Liver (tissue), 9 donors: ENCODE measurements around the gene AEBP2. TPM values are rescaled to one million over a fixed set of nuclear protein-coding genes. Genes with fewer than 3 reads are reported as not detected.

Source experiments
- DNase-seq: peaks from one replicate; pipeline ENCODE4 v3.0.0-alpha.2; 2017; ENCODE audit warnings: low spot score
- H3K27ac ChIP-seq, 2 donors: one replicate each; pipeline ENCODE4 v1.7.0; 2013; ENCODE audit warnings: inconsistent platforms in 2 of 2, low read length in 2 of 2, control low read depth in 1 of 2, low read depth in 1 of 2, mild to moderate bottlenecking in 1 of 2
- H3K27me3 ChIP-seq, 4 donors: one replicate each; pipeline versions ENCODE4 v1.6.1 to v1.7.0; 2013; ENCODE audit warnings: low read length in 3 of 4, inconsistent platforms in 1 of 4, mild to moderate bottlenecking in 1 of 4, moderate library complexity in 1 of 4; ENCODE audit not compliant: control insufficient read depth in 4 of 4, insufficient read depth in 4 of 4
- H3K36me3 ChIP-seq, 4 donors: one replicate each; pipeline versions ENCODE4 v1.6.1 to v1.7.0; 2013; ENCODE audit warnings: low read length in 3 of 4, mild to moderate bottlenecking in 3 of 4, low read depth in 1 of 4, moderate library complexity in 1 of 4; ENCODE audit not compliant: control insufficient read depth in 4 of 4, insufficient read depth in 3 of 4
- H3K4me1 ChIP-seq, 4 donors: one replicate each; pipeline versions ENCODE4 v1.6.1 to v1.7.0; 2013; ENCODE audit warnings: low read length in 3 of 4, mild to moderate bottlenecking in 3 of 4, moderate library complexity in 1 of 4; ENCODE audit not compliant: control insufficient read depth in 4 of 4, insufficient read depth in 4 of 4
- H3K4me3 ChIP-seq, 3 donors: one replicate each; pipeline versions ENCODE4 v1.6.1 to v1.7.0; 2013; ENCODE audit warnings: low read length in 3 of 3, control low read depth in 1 of 3, low read depth in 1 of 3, mild to moderate bottlenecking in 1 of 3
- H3K9ac ChIP-seq, 2 donors: one replicate each; pipeline ENCODE4 v1.7.0; 2013; ENCODE audit warnings: low read length in 2 of 2, mild to moderate bottlenecking in 2 of 2, moderate library complexity in 2 of 2, control low read depth in 1 of 2, low read depth in 1 of 2
- H3K9me3 ChIP-seq, 4 donors: one replicate each; pipeline versions ENCODE4 v1.6.1 to v1.7.0; 2013; ENCODE audit warnings: low read length in 3 of 4; ENCODE audit not compliant: control insufficient read depth in 4 of 4
- ATF3 ChIP-seq: IDR thresholded peaks from 2 replicates; pipeline ENCODE4 v1.6.1; 2016; ENCODE audit warnings: antibody characterized with exemption
- EGR1 ChIP-seq, 2 donors: IDR thresholded peaks; 2 replicates each; pipeline ENCODE4 v1.6.1; 2016 to 2018; ENCODE audit warnings: antibody characterized with exemption in 2 of 2, low read depth in 2 of 2
- FOXA1 ChIP-seq: IDR thresholded peaks from 2 replicates; pipeline ENCODE4 v1.6.1; 2016; ENCODE audit warnings: antibody characterized with exemption
- FOXA2 ChIP-seq: IDR thresholded peaks from 2 replicates; pipeline ENCODE4 v1.6.1; 2016; ENCODE audit warnings: antibody characterized with exemption
- GABPA ChIP-seq, 2 donors: IDR thresholded peaks in 1 of 2; conservative IDR thresholded peaks in 1 of 2; 2 replicates each; pipeline ENCODE4 v1.6.1; 2016; ENCODE audit warnings: antibody characterized with exemption in 2 of 2, mild to moderate bottlenecking in 1 of 2, moderate library complexity in 1 of 2
- HNF4A ChIP-seq, 2 donors: conservative IDR thresholded peaks; 2 replicates each; pipeline ENCODE4 v1.6.1; 2016; ENCODE audit warnings: antibody characterized with exemption in 2 of 2, mild to moderate bottlenecking in 2 of 2
- HNF4G ChIP-seq: IDR thresholded peaks from 2 replicates; pipeline ENCODE4 v1.6.1; 2016; ENCODE audit warnings: antibody characterized with exemption
- JUND ChIP-seq, 2 donors: IDR thresholded peaks; 2 replicates each; pipeline ENCODE4 v1.6.1; 2016; ENCODE audit warnings: antibody characterized with exemption in 2 of 2
- NR2F2 ChIP-seq: IDR thresholded peaks from 2 replicates; pipeline ENCODE4 v1.6.1; 2016; ENCODE audit warnings: antibody characterized with exemption
- RAD21 ChIP-seq, 2 donors: IDR thresholded peaks; 2 replicates each; pipeline ENCODE4 v1.6.1; 2016; ENCODE audit warnings: antibody characterized with exemption in 2 of 2, mild to moderate bottlenecking in 2 of 2
- RXRA ChIP-seq, 2 donors: IDR thresholded peaks; 2 replicates each; pipeline ENCODE4 v1.6.1; 2017 to 2018; ENCODE audit warnings: antibody characterized with exemption in 2 of 2, mild to moderate bottlenecking in 1 of 2
- SP1 ChIP-seq: IDR thresholded peaks from 2 replicates; pipeline ENCODE4 v1.6.1; 2018; ENCODE audit warnings: antibody characterized with exemption, mild to moderate bottlenecking
- TAF1 ChIP-seq: conservative IDR thresholded peaks from 2 replicates; pipeline ENCODE4 v1.6.1; 2016; ENCODE audit warnings: antibody characterized with exemption, mild to moderate bottlenecking
- YY1 ChIP-seq: IDR thresholded peaks from 2 replicates; pipeline ENCODE4 v1.6.1; 2016; ENCODE audit warnings: antibody characterized with exemption, mild to moderate bottlenecking
- ZBTB33 ChIP-seq: IDR thresholded peaks from 2 replicates; pipeline ENCODE4 v1.6.1; 2016; ENCODE audit warnings: antibody characterized with exemption
- WGBS: extraction: QIAGEN DNeasy Blood & Tissue Kit; methylation state at CpG from one replicate; pipeline ENCODE4 v1.1.7; 2013; 5-methylcytosine and 5-hydroxymethylcytosine counted together
- polyA plus RNA-seq, 2 donors: library from polyadenylated mRNA; stranded (reverse) in 1 of 2; unstranded in 1 of 2; fragments of 200-250 nt in 1 of 2; fragments of >200 nt in 1 of 2; fragmentation: Nextera tagmentation in 1 of 2; extraction: Ambion mirVana in 1 of 2; gene quantifications; one replicate each; pipeline versions ENCODE4 v1.2.1 to v1.2.3, GENCODE V29; 2013 to 2015
- total RNA-seq, 2 donors: library from RNA; depleted of rRNA; stranded (reverse); fragments of >200 nt; gene quantifications; one replicate each; pipeline ENCODE4 v1.2.3, GENCODE V29; 2014
- TF ChIP-seq, protein P1 (sequence below): IDR thresholded peaks from 2 replicates; pipeline ENCODE4 v1.6.1; 2016; ENCODE audit warnings: antibody characterized with exemption
- TF ChIP-seq, protein P2 (sequence below): IDR thresholded peaks from 2 replicates; pipeline ENCODE4 v1.6.1; 2016; ENCODE audit warnings: antibody characterized with exemption, mild to moderate bottlenecking
- TF ChIP-seq, protein P3 (sequence below): fragments of 150-350 bp; IDR thresholded peaks from 2 replicates; pipeline ENCODE4 v1.5.1; 2017; ENCODE audit warnings: improper control_type of control experiment, low read depth, low read length; ENCODE audit not compliant: missing input control
- donor health status: healthy.
- donor health status: healthy.
- donor health status: healthy.
- donor health status: healthy.
- donor health status: healthy.

AEBP2 gene
- total and polyA plus RNA-seq, 4 donors: 4.6 to 18.8 (median 8.9) TPM

- TF ChIP-seq RAD21 (IDR thresholded peaks at IDR 0.05) (no peak), EGR1 (IDR thresholded peaks at IDR 0.05; ENCODE audit: low read depth in 2 of 2) (no peak), TAF1 (no peak), FOXA2 (no peak), GABPA (IDR thresholded peaks at IDR 0.05 in 1 of 2, conservative IDR thresholded peaks at IDR 0.05 in 1 of 2) (no peak), SP1 (no peak), RXRA (IDR thresholded peaks at IDR 0.05) (no peak)
- TF ChIP-seq, protein P1, sequence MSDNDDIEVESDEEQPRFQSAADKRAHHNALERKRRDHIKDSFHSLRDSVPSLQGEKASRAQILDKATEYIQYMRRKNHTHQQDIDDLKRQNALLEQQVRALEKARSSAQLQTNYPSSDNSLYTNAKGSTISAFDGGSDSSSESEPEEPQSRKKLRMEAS: no peak
Measured at GRCh38 chr12:19431407-19432308, 7.6 kb upstream of the AEBP2 start (continued).

GRCh38 chr12:19432309-19433170, 6.8 kb upstream of the AEBP2 start:
- TF ChIP-seq EGR1 (IDR thresholded peaks at IDR 0.05; ENCODE audit: low read depth in 2 of 2): no peak
- no peak for TF ChIP-seq FOXA2
- TF ChIP-seq RAD21 (IDR thresholded peaks at IDR 0.05): no peak
- TF ChIP-seq HNF4G: no peak
- TF ChIP-seq, protein P2, sequence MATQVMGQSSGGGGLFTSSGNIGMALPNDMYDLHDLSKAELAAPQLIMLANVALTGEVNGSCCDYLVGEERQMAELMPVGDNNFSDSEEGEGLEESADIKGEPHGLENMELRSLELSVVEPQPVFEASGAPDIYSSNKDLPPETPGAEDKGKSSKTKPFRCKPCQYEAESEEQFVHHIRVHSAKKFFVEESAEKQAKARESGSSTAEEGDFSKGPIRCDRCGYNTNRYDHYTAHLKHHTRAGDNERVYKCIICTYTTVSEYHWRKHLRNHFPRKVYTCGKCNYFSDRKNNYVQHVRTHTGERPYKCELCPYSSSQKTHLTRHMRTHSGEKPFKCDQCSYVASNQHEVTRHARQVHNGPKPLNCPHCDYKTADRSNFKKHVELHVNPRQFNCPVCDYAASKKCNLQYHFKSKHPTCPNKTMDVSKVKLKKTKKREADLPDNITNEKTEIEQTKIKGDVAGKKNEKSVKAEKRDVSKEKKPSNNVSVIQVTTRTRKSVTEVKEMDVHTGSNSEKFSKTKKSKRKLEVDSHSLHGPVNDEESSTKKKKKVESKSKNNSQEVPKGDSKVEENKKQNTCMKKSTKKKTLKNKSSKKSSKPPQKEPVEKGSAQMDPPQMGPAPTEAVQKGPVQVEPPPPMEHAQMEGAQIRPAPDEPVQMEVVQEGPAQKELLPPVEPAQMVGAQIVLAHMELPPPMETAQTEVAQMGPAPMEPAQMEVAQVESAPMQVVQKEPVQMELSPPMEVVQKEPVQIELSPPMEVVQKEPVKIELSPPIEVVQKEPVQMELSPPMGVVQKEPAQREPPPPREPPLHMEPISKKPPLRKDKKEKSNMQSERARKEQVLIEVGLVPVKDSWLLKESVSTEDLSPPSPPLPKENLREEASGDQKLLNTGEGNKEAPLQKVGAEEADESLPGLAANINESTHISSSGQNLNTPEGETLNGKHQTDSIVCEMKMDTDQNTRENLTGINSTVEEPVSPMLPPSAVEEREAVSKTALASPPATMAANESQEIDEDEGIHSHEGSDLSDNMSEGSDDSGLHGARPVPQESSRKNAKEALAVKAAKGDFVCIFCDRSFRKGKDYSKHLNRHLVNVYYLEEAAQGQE: no peak
- TF ChIP-seq, protein P1: no peak
- TF ChIP-seq ATF3: no peak
- TF ChIP-seq, protein P3, sequence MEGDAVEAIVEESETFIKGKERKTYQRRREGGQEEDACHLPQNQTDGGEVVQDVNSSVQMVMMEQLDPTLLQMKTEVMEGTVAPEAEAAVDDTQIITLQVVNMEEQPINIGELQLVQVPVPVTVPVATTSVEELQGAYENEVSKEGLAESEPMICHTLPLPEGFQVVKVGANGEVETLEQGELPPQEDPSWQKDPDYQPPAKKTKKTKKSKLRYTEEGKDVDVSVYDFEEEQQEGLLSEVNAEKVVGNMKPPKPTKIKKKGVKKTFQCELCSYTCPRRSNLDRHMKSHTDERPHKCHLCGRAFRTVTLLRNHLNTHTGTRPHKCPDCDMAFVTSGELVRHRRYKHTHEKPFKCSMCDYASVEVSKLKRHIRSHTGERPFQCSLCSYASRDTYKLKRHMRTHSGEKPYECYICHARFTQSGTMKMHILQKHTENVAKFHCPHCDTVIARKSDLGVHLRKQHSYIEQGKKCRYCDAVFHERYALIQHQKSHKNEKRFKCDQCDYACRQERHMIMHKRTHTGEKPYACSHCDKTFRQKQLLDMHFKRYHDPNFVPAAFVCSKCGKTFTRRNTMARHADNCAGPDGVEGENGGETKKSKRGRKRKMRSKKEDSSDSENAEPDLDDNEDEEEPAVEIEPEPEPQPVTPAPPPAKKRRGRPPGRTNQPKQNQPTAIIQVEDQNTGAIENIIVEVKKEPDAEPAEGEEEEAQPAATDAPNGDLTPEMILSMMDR: no peak
- no peak for TF ChIP-seq GABPA (IDR thresholded peaks at IDR 0.05 in 1 of 2, conservative IDR thresholded peaks at IDR 0.05 in 1 of 2)
- TF ChIP-seq HNF4A (conservative IDR thresholded peaks at IDR 0.05): no peak
- no peak for TF ChIP-seq ZBTB33
- no peak for TF ChIP-seq FOXA1
- no peak for TF ChIP-seq SP1
- TF ChIP-seq NR2F2: no peak
- TF ChIP-seq RXRA (IDR thresholded peaks at IDR 0.05): no peak
- TF ChIP-seq TAF1: no peak
- TF ChIP-seq JUND (IDR thresholded peaks at IDR 0.05): no peak
- TF ChIP-seq YY1: no peak
- Histone ChIP-seq H3K9me3 (no peaks in the 10 kb centered on the region), H3K4me1 (no peaks in the 10 kb centered on the region), H3K27me3 (no peaks in the 10 kb centered on the region), H3K36me3 (no peaks in the 10 kb centered on the region), H3K27ac (no peak overlapping the region), H3K9ac (no peak overlapping the region), H3K4me3 (no peak overlapping the region)
- no peak for DNase-seq
- WGBS: 94% methylated on average over 9 of the region's 9 CpGs
